PC-3 (cell line): ENCODE data around the gene ARHGEF4. TPM values are rescaled to one million over a fixed set of nuclear protein-coding genes. Genes with fewer than 3 reads are reported as not detected.

Experiments used
- ATAC-seq: fragments of 200-7000 bp; cut with Tn5 transposase; 2 replicates; pipeline ENCODE4 v1.9.1; 2020; ENCODE audit warnings: mild to moderate bottlenecking, moderate library complexity
- BruUV-seq: library from RNA; stranded (reverse); fragments of 400-500 nt; replicated peaks from 2 replicates; lab custom pipeline; 2021; lab: Mats Ljungman, UMichigan
- CTCF ChIA-PET: fragments of 300-600 bp; sonication (Branson Sonifier 250); formaldehyde crosslinking; loops from one replicate; lab custom pipeline; 2022; ENCODE audit warnings: antibody characterized with exemption; lab: Charles Lee
- POLR2A ChIA-PET: fragments of 300-600 bp; sonication (Branson Sonifier 250); formaldehyde crosslinking; loops from one replicate; lab custom pipeline; 2022; ENCODE audit warnings: antibody characterized with exemption; ENCODE audit not compliant: unreplicated experiment; lab: Charles Lee
- DNase-seq: peaks from one replicate; pipeline ENCODE4 v3.0.0-alpha.2; 2015
- H2AFZ ChIP-seq: fragments of 300-600 bp; sonication (generic); 2 replicates; pipeline ENCODE4 v1.6.0; 2016; ENCODE audit warnings: antibody characterized with exemption, low read length
- H3F3A ChIP-seq: fragments of 300-600 bp; sonication (generic); one replicate; pipeline ENCODE4 v1.6.0; 2017; ENCODE audit warnings: antibody characterized with exemption, low read length, control low read depth, mild to moderate bottlenecking; ENCODE audit not compliant: unreplicated experiment
- H3K27ac ChIP-seq: fragments of 300-600 bp; sonication (generic); 2 replicates; pipeline ENCODE4 v1.5.1; 2016; ENCODE audit warnings: mild to moderate bottlenecking, low read length
- H3K27me3 ChIP-seq: fragments of 300-600 bp; sonication (generic); 2 replicates; pipeline ENCODE4 v1.6.1; 2016; ENCODE audit warnings: low read length, mixed read lengths
- H3K36me3 ChIP-seq: fragments of 300-600 bp; sonication (generic); 2 replicates; pipeline ENCODE4 v1.6.1; 2016; ENCODE audit warnings: low read depth, mixed run types, low read length, mixed read lengths
- H3K4me1 ChIP-seq: fragments of 300-600 bp; sonication (generic); 2 replicates; pipeline ENCODE4 v1.5.1; 2016; ENCODE audit warnings: low read length; ENCODE audit not compliant: insufficient read depth
- H3K4me2 ChIP-seq: fragments of 300-600 bp; sonication (generic); 2 replicates; pipeline ENCODE4 v1.6.0; 2016; ENCODE audit warnings: low read length
- H3K4me3 ChIP-seq: fragments of 300-600 bp; sonication (generic); 2 replicates; pipeline ENCODE4 v1.5.1; 2016; ENCODE audit warnings: mild to moderate bottlenecking, low read length, mixed read lengths
- H3K79me2 ChIP-seq: fragments of 300-600 bp; sonication (generic); 2 replicates; pipeline ENCODE4 v1.6.1; 2017; ENCODE audit warnings: low read length, mixed read lengths
- H3K9ac ChIP-seq: fragments of 300-600 bp; sonication (generic); 2 replicates; pipeline ENCODE4 v1.6.0; 2016; ENCODE audit warnings: mild to moderate bottlenecking, low read length
- H3K9me2 ChIP-seq: fragments of 300-600 bp; sonication (generic); replicated peaks from 2 replicates; pipeline ENCODE4 v1.6.1; 2016; ENCODE audit warnings: mixed run types, low read length, mixed read lengths
- H3K9me3 ChIP-seq: fragments of 300-600 bp; sonication (generic); 2 replicates; pipeline ENCODE4 v1.6.1; 2016; ENCODE audit warnings: low read length, mixed read lengths
- H4K20me1 ChIP-seq: fragments of 300-600 bp; sonication (generic); 2 replicates; pipeline ENCODE4 v1.6.1; 2016; ENCODE audit warnings: low read length, mixed read lengths
- CTCF ChIP-seq: fragments of 300-600 bp; sonication (generic); conservative IDR thresholded peaks from 2 replicates; pipeline ENCODE4 v1.5.1; 2017; ENCODE audit warnings: antibody characterized with exemption, low read depth, mild to moderate bottlenecking, low read length
- EZH2 ChIP-seq: fragments of 300-600 bp; sonication (generic); IDR thresholded peaks from one replicate; pipeline ENCODE4 v1.6.1; 2017; ENCODE audit warnings: antibody characterized with exemption, mild to moderate bottlenecking, low read length; ENCODE audit not compliant: unreplicated experiment
- EZH2phosphoT487 ChIP-seq: fragments of 300-600 bp; sonication (generic); IDR thresholded peaks from 2 replicates; pipeline ENCODE4 v1.6.1; 2018; ENCODE audit warnings: mild to moderate bottlenecking, antibody characterized with exemption, low read length, borderline replicate concordance
- intact Hi-C: fragments of 100-400 bp; cut with micrococcal nuclease; formaldehyde crosslinking; loops from 2 replicates; pipeline ENCODE4 v1.9.0; 2023
- total RNA-seq: library from RNA; depleted of rRNA; stranded (reverse); fragments of >200 nt; gene quantifications from 2 replicates; pipeline ENCODE4 v1.2.3, GENCODE V29; 2014

Gene ARHGEF4
- total RNA-seq, 1 experiment from 2014 or later = 21.5 TPM

GRCh38 chr2:130882111-130882690 lies 45.5 kb downstream of the ARHGEF4 start:
- DNase-seq (peak; percentile 70), ATAC-seq (peak; percentile 72)
- Histone ChIP-seq H3K9me3 (no peaks in the 10 kb centered on the region), H3K9ac (no peak overlapping the region), H3K27me3 (no peaks in the 10 kb centered on the region), H3K9me2 (no peaks in the 10 kb centered on the region), H3K4me1 (peaks cover 21% of the 10 kb centered on the region), H3K79me2 (no peaks in the 10 kb centered on the region), H3K36me3 (no peaks in the 10 kb centered on the region), H3K4me2 (0 out of 2 replicates have a peak overlapping the region, but pooled peaks have one; percentile 3), H3F3A (no peaks in the 10 kb centered on the region), H4K20me1 (no peaks in the 10 kb centered on the region), H2AFZ (no peak overlapping the region), H3K4me3 (no peak overlapping the region), H3K27ac (peak overlapping the region; percentile 31)
- ChIA-PET POLR2A (no interaction called here), CTCF (interaction anchor here (0.6 kb wide), 1 partner anchor 38 kb away, joined by 3 read pairs; no protein-coding TSS in a partner anchor)
- intact Hi-C loops = no loop called here
- TF ChIP-seq EZH2phosphoT487 = no peak
- TF ChIP-seq CTCF = no peak
- BruUV-seq = no TSS peak

- H2AFZ ChIP-seq = no peak overlapping the region
- H3K4me2 ChIP-seq = no peak overlapping the region
- H3K9me3 ChIP-seq = no peaks in the 10 kb centered on the region
- H3K9ac ChIP-seq = no peak overlapping the region
- BruUV-seq = no TSS peak
- no peak overlapping the region for H3K27ac ChIP-seq
- ChIA-PET CTCF (no interaction called here), POLR2A (no interaction called here)
- no peaks in the 10 kb centered on the region for H3K27me3 ChIP-seq
- no peaks in the 10 kb centered on the region for H3K79me2 ChIP-seq
- no peak for TF ChIP-seq EZH2phosphoT487
- no peak for TF ChIP-seq EZH2
- no peak for TF ChIP-seq CTCF
- peaks cover 21% of the 10 kb centered on the region for H3K4me1 ChIP-seq
- no peak overlapping the region for H3K4me3 ChIP-seq
- H4K20me1 ChIP-seq = no peaks in the 10 kb centered on the region
- H3K9me2 ChIP-seq = no peaks in the 10 kb centered on the region
- intact Hi-C loops = no loop called here
- no peak for ATAC-seq
- no peaks in the 10 kb centered on the region for H3F3A ChIP-seq
- no peak for DNase-seq
- H3K36me3 ChIP-seq = no peaks in the 10 kb centered on the region
These were observed 46.3 kb downstream of the ARHGEF4 start for GRCh38 chr2:130882991-130883390.

- ChIA-PET CTCF (no interaction called here), POLR2A (no interaction called here)
- Histone ChIP-seq H3K4me2 (no peak overlapping the region), H3K27me3 (no peaks in the 10 kb centered on the region), H3K27ac (no peak overlapping the region), H3K79me2 (no peaks in the 10 kb centered on the region), H3K9me2 (no peaks in the 10 kb centered on the region), H3K9ac (no peak overlapping the region), H3K4me3 (no peak overlapping the region), H3F3A (no peaks in the 10 kb centered on the region), H3K36me3 (no peaks in the 10 kb centered on the region), H4K20me1 (no peaks in the 10 kb centered on the region), H3K9me3 (no peaks in the 10 kb centered on the region), H2AFZ (no peak overlapping the region), H3K4me1 (peaks cover 21% of the 10 kb centered on the region)
- BruUV-seq = no TSS peak
- TF ChIP-seq EZH2phosphoT487 (no peak), EZH2 (no peak), CTCF (no peak)
- intact Hi-C loops = no loop called here
- no peak for DNase-seq
- no peak for ATAC-seq
These were observed 46.8 kb downstream of the ARHGEF4 start for GRCh38 chr2:130883496-130883895.
